Measurements from ENCODE around the gene DHDH. TPM values are rescaled to one million over a fixed set of nuclear protein-coding genes. Genes with fewer than 3 reads are reported as not detected.
"Not testable (repeated sequence)": the region's sequence is repeated elsewhere in the genome, so short reads cannot be mapped to it uniquely, and the experiment has no call there.

DHDH gene
- total RNA-seq, 1 experiment from 2014 or later, result not detected

GRCh38 chr19:48906324-48906723, 27.2 kb upstream of the DHDH start:
- peaks cover 14% of the 10 kb centered on the region for H3K36me3 ChIP-seq (replicated peaks; ENCODE audit: control insufficient read depth, insufficient read depth, low read length)
- H3K4me3 ChIP-seq (ENCODE audit: insufficient read depth, low read depth, low read length), result no peak overlapping the region
- H3K27me3 ChIP-seq (ENCODE audit: control insufficient read depth, insufficient read depth, low read length), result no peaks in the 10 kb centered on the region
- no peak for DNase-seq

- Histone ChIP-seq H3K27me3 (ENCODE audit: control insufficient read depth, insufficient read depth, low read length) (no peaks in the 10 kb centered on the region), H3K36me3 (replicated peaks; ENCODE audit: control insufficient read depth, insufficient read depth, low read length) (peaks cover 12% of the 10 kb centered on the region), H3K4me3 (ENCODE audit: insufficient read depth, low read depth, low read length) (no peak overlapping the region)
- DNase-seq, result peak; percentile 16
These were observed 25.8 kb upstream of the DHDH start for GRCh38 chr19:48907671-48908070.

- peaks cover 26% of the 10 kb centered on the region for H3K36me3 ChIP-seq (replicated peaks; ENCODE audit: control insufficient read depth, insufficient read depth, low read length)
- not testable (repeated sequence) for H3K27me3 ChIP-seq (ENCODE audit: control insufficient read depth, insufficient read depth, low read length); H3K4me3 ChIP-seq (ENCODE audit: insufficient read depth, low read depth, low read length); DNase-seq
These were observed 23.9 kb upstream of the DHDH start for GRCh38 chr19:48909424-48910077.

- Histone ChIP-seq H3K36me3 (replicated peaks; ENCODE audit: control insufficient read depth, insufficient read depth, low read length) (peaks cover 22% of the 10 kb centered on the region), H3K4me3 (ENCODE audit: insufficient read depth, low read depth, low read length) (no peak overlapping the region), H3K27me3 (ENCODE audit: control insufficient read depth, insufficient read depth, low read length) (no peaks in the 10 kb centered on the region)
- DNase-seq, result no peak
These were observed 22.7 kb upstream of the DHDH start for GRCh38 chr19:48910803-48911202.

- no peak overlapping the region for H3K4me3 ChIP-seq (ENCODE audit: insufficient read depth, low read depth, low read length)
- peaks cover 22% of the 10 kb centered on the region for H3K36me3 ChIP-seq (replicated peaks; ENCODE audit: control insufficient read depth, insufficient read depth, low read length)
- peak; percentile 75 for DNase-seq
- H3K27me3 ChIP-seq (ENCODE audit: control insufficient read depth, insufficient read depth, low read length), result no peaks in the 10 kb centered on the region
These were observed 20.2 kb upstream of the DHDH start for GRCh38 chr19:48913114-48913889.

GRCh38 chr19:48914181-48914580, 19.3 kb upstream of the DHDH start:
- no peak overlapping the region for H3K4me3 ChIP-seq (ENCODE audit: insufficient read depth, low read depth, low read length)
- no peaks in the 10 kb centered on the region for H3K27me3 ChIP-seq (ENCODE audit: control insufficient read depth, insufficient read depth, low read length)
- H3K36me3 ChIP-seq (replicated peaks; ENCODE audit: control insufficient read depth, insufficient read depth, low read length), result peaks cover 20% of the 10 kb centered on the region
- no peak for DNase-seq

GRCh38 chr19:48915757-48916156, 17.7 kb upstream of the DHDH start:
- no peak for DNase-seq
- Histone ChIP-seq H3K27me3 (ENCODE audit: control insufficient read depth, insufficient read depth, low read length) (no peaks in the 10 kb centered on the region), H3K36me3 (replicated peaks; ENCODE audit: control insufficient read depth, insufficient read depth, low read length) (peaks cover 23% of the 10 kb centered on the region), H3K4me3 (ENCODE audit: insufficient read depth, low read depth, low read length) (no peak overlapping the region)

- H3K27me3 ChIP-seq (ENCODE audit: control insufficient read depth, insufficient read depth, low read length), result no peaks in the 10 kb centered on the region
- DNase-seq, result no peak
- H3K36me3 ChIP-seq (replicated peaks; ENCODE audit: control insufficient read depth, insufficient read depth, low read length), result peaks cover 23% of the 10 kb centered on the region
- no peak overlapping the region for H3K4me3 ChIP-seq (ENCODE audit: insufficient read depth, low read depth, low read length)
These were observed 15.4 kb upstream of the DHDH start for GRCh38 chr19:48918071-48918470.

- Histone ChIP-seq H3K27me3 (ENCODE audit: control insufficient read depth, insufficient read depth, low read length) (no peaks in the 10 kb centered on the region), H3K4me3 (ENCODE audit: insufficient read depth, low read depth, low read length) (no peak overlapping the region), H3K36me3 (replicated peaks; ENCODE audit: control insufficient read depth, insufficient read depth, low read length) (peaks cover 17% of the 10 kb centered on the region)
- peak; percentile 91 for DNase-seq
These were observed 14.7 kb upstream of the DHDH start for GRCh38 chr19:48918801-48919247.

GRCh38 chr19:48919271-48919670, 14.2 kb upstream of the DHDH start:
- not testable (repeated sequence) for H3K27me3 ChIP-seq (ENCODE audit: control insufficient read depth, insufficient read depth, low read length); H3K4me3 ChIP-seq (ENCODE audit: insufficient read depth, low read depth, low read length); DNase-seq

GRCh38 chr19:48920949-48921348, 12.6 kb upstream of the DHDH start:
- Histone ChIP-seq H3K4me3 (ENCODE audit: insufficient read depth, low read depth, low read length) (no peak overlapping the region), H3K36me3 (replicated peaks; ENCODE audit: control insufficient read depth, insufficient read depth, low read length) (peaks cover 13% of the 10 kb centered on the region), H3K27me3 (ENCODE audit: control insufficient read depth, insufficient read depth, low read length) (no peaks in the 10 kb centered on the region)
- DNase-seq, result no peak

More at GRCh38 chr19:48919271-48919670, 14.2 kb upstream of the DHDH start:
- H3K36me3 ChIP-seq (replicated peaks; ENCODE audit: control insufficient read depth, insufficient read depth, low read length), result peaks cover 15% of the 10 kb centered on the region

GRCh38 chr19:48921721-48922500, 11.6 kb upstream of the DHDH start:
- Histone ChIP-seq H3K27me3 (ENCODE audit: control insufficient read depth, insufficient read depth, low read length) (no peaks in the 10 kb centered on the region), H3K36me3 (replicated peaks; ENCODE audit: control insufficient read depth, insufficient read depth, low read length) (peaks cover 13% of the 10 kb centered on the region), H3K4me3 (ENCODE audit: insufficient read depth, low read depth, low read length) (no peak overlapping the region)
- DNase-seq, result no peak

- DNase-seq, result peak; percentile 40
- Histone ChIP-seq H3K36me3 (replicated peaks; ENCODE audit: control insufficient read depth, insufficient read depth, low read length) (peaks cover 13% of the 10 kb centered on the region), H3K27me3 (ENCODE audit: control insufficient read depth, insufficient read depth, low read length) (no peaks in the 10 kb centered on the region), H3K4me3 (ENCODE audit: insufficient read depth, low read depth, low read length) (no peak overlapping the region)
These were observed 10.7 kb upstream of the DHDH start for GRCh38 chr19:48922548-48923490.
